H1 (cell line): Measurements from ENCODE around the gene TRIAP1. TPM values are rescaled to one million over a fixed set of nuclear protein-coding genes. Genes with fewer than 3 reads are reported as not detected.

ENCODE experiments used
- CTCF ChIA-PET: fragments of 300-600 bp; sonication (Branson Sonifier 250); formaldehyde crosslinking; loops from one replicate; lab custom pipeline; 2021; ENCODE audit not compliant: partially characterized antibody; lab: Charles Lee
- POLR2A ChIA-PET: fragments of 300-600 bp; sonication (Branson Sonifier 250); formaldehyde crosslinking; loops from one replicate; lab custom pipeline; 2021; ENCODE audit warnings: inconsistent platforms; ENCODE audit not compliant: partially characterized antibody; lab: Charles Lee
- DNase-seq, 2 experiments: peaks; one replicate each; pipeline versions ENCODE4 v3.0.0 to v3.0.0-alpha.2; 2010 to 2022; ENCODE audit warnings: low spot score in 2 of 2, low read depth in 1 of 2, mixed read lengths in 1 of 2
- FAIRE-seq: peaks from 2 replicates; lab custom pipeline; 2011; peaks lifted over from hg19 to GRCh38; lab: Jason Lieb, UNC
- H2AFZ ChIP-seq: 2 replicates; pipeline ENCODE4 v1.8.1; 2012; ENCODE audit warnings: low read length, inconsistent platforms
- H2AK5ac ChIP-seq: 2 replicates; pipeline ENCODE4 v1.6.1; 2013; ENCODE audit warnings: low read depth, low read length
- H2BK120ac ChIP-seq: replicated peaks from 2 replicates; pipeline ENCODE3; 2013; ENCODE audit warnings: low read depth, low read length, inconsistent platforms
- H2BK12ac ChIP-seq: 2 replicates; pipeline ENCODE4 v1.6.1; 2013; ENCODE audit warnings: low read depth, low read length
- H2BK15ac ChIP-seq: 2 replicates; pipeline ENCODE4 v1.6.1; 2013; ENCODE audit warnings: low read length
- H2BK20ac ChIP-seq: 2 replicates; pipeline ENCODE4 v1.6.1; 2013; ENCODE audit warnings: low read length
- H2BK5ac ChIP-seq: 2 replicates; pipeline ENCODE4 v1.6.1; 2013; ENCODE audit warnings: low read depth, low read length
- H3K14ac ChIP-seq: 2 replicates; pipeline ENCODE4 v1.6.1; 2013; ENCODE audit warnings: inconsistent platforms; ENCODE audit not compliant: insufficient read length
- H3K18ac ChIP-seq: 2 replicates; pipeline ENCODE4 v1.6.1; 2013; ENCODE audit warnings: low read length; ENCODE audit errors: extremely low read depth
- H3K23ac ChIP-seq: 2 replicates; pipeline ENCODE4 v1.6.1; 2013; ENCODE audit warnings: inconsistent platforms; ENCODE audit not compliant: insufficient read length
- H3K23me2 ChIP-seq: 2 replicates; pipeline ENCODE4 v1.6.1; 2013; ENCODE audit warnings: low read depth, low read length
- H3K27ac ChIP-seq: 2 replicates; pipeline ENCODE4 v1.6.1; 2011; ENCODE audit warnings: low read depth, low read length, inconsistent platforms
- H3K27me3 ChIP-seq, 4 experiments: replicated peaks in 1 of 4; 1 replicate in 1 of 4; 2 replicates in 3 of 4; pipeline versions ENCODE4 v1.6.1 to v1.8.1; 2011 to 2013; ENCODE audit warnings: low read length in 3 of 4, mild to moderate bottlenecking in 3 of 4, inconsistent platforms in 2 of 4, mixed read lengths in 2 of 4, moderate library complexity in 1 of 4; ENCODE audit not compliant: control insufficient read depth in 3 of 4, insufficient read depth in 3 of 4; ENCODE audit errors: extremely low read depth in 1 of 4
- H3K36me3 ChIP-seq, 4 experiments: 2 replicates each; pipeline versions ENCODE4 v1.6.1 to v1.8.1; 2011 to 2013; ENCODE audit warnings: mild to moderate bottlenecking in 4 of 4, low read length in 3 of 4, moderate library complexity in 2 of 4, control low read depth in 1 of 4, inconsistent platforms in 1 of 4; ENCODE audit not compliant: insufficient read depth in 4 of 4, control insufficient read depth in 2 of 4
- H3K4ac ChIP-seq: replicated peaks from 2 replicates; pipeline ENCODE3; 2013; ENCODE audit warnings: low read length, low read depth, mixed read lengths, inconsistent platforms; ENCODE audit not compliant: insufficient read length
- H3K4me1 ChIP-seq, 4 experiments: replicated peaks in 1 of 4; 1 replicate in 1 of 4; 2 replicates in 3 of 4; pipeline versions ENCODE4 v1.6.1 to v1.8.1; 2011 to 2013; ENCODE audit warnings: low read length in 3 of 4, inconsistent platforms in 2 of 4, mixed read lengths in 1 of 4; ENCODE audit not compliant: insufficient read depth in 4 of 4, control insufficient read depth in 3 of 4
- H3K4me2 ChIP-seq, 2 experiments: 2 replicates each; pipeline versions ENCODE4 v1.6.1 to v1.8.1; 2011 to 2013; ENCODE audit warnings: low read depth in 2 of 2, low read length in 2 of 2, control low read depth in 1 of 2, inconsistent platforms in 1 of 2, mild to moderate bottlenecking in 1 of 2; ENCODE audit not compliant: insufficient read depth in 1 of 2
- H3K4me3 ChIP-seq, 4 experiments: fragments of 200-600, 300-600 bp in 1 of 4; sonication (generic), shearing (Covaris generic), sonication (Bioruptor Twin) in 1 of 4; 2 replicates each; pipeline versions ENCODE4 v1.5.1 to v1.8.1; 2011 to 2016; ENCODE audit warnings: low read length in 4 of 4, low read depth in 3 of 4, control low read depth in 2 of 4, inconsistent platforms in 2 of 4, mild to moderate bottlenecking in 2 of 4, mixed read lengths in 1 of 4, moderate library complexity in 1 of 4; ENCODE audit not compliant: insufficient read depth in 2 of 4; ENCODE audit errors: extremely low read depth in 1 of 4
- H3K56ac ChIP-seq: replicated peaks from 2 replicates; pipeline ENCODE3; 2013; ENCODE audit warnings: low read depth, mild to moderate bottlenecking, mixed read lengths, low read length, inconsistent platforms; ENCODE audit not compliant: insufficient read length
- H3K79me1 ChIP-seq: 2 replicates; pipeline ENCODE4 v1.6.1; 2013; ENCODE audit warnings: low read depth, low read length, control low read depth
- H3K79me2 ChIP-seq, 2 experiments: 2 replicates each; pipeline versions ENCODE4 v1.6.1 to v1.8.1; 2012 to 2013; ENCODE audit warnings: low read length in 2 of 2, mild to moderate bottlenecking in 2 of 2, inconsistent platforms in 1 of 2; ENCODE audit not compliant: insufficient read depth in 2 of 2, control insufficient read depth in 1 of 2
- H3K9ac ChIP-seq, 4 experiments: replicated peaks in 1 of 4; 1 replicate in 1 of 4; 2 replicates in 3 of 4; pipeline versions ENCODE4 v1.6.1 to v1.8.1; 2011 to 2013; ENCODE audit warnings: low read depth in 3 of 4, low read length in 3 of 4, control low read depth in 2 of 4, mild to moderate bottlenecking in 2 of 4, moderate library complexity in 2 of 4, inconsistent platforms in 1 of 4; ENCODE audit errors: extremely low read depth in 1 of 4
- H3K9me3 ChIP-seq, 2 experiments: 2 replicates each; pipeline versions ENCODE4 v1.6.1 to v1.8.1; 2012 to 2013; ENCODE audit warnings: mild to moderate bottlenecking in 2 of 2, moderate library complexity in 2 of 2, control low read depth in 1 of 2, inconsistent platforms in 1 of 2, low read depth in 1 of 2, low read length in 1 of 2, mixed read lengths in 1 of 2; ENCODE audit not compliant: insufficient read depth in 2 of 2
- H4K20me1 ChIP-seq, 2 experiments: replicated peaks in 1 of 2; 2 replicates each; pipeline versions ENCODE3 to v1.8.1; 2011 to 2013; ENCODE audit warnings: inconsistent platforms in 2 of 2, low read length in 2 of 2, mild to moderate bottlenecking in 1 of 2; ENCODE audit not compliant: insufficient read depth in 2 of 2, control insufficient read depth in 1 of 2
- H4K5ac ChIP-seq: 2 replicates; pipeline ENCODE4 v1.6.1; 2013; ENCODE audit warnings: low read length, low read depth, mixed read lengths, inconsistent platforms; ENCODE audit not compliant: insufficient read length
- H4K8ac ChIP-seq: 2 replicates; pipeline ENCODE4 v1.8.0; 2013; ENCODE audit warnings: mild to moderate bottlenecking, moderate library complexity, low read length, inconsistent platforms; ENCODE audit not compliant: insufficient read depth; ENCODE audit errors: extremely low read depth
- H4K91ac ChIP-seq: replicated peaks from 2 replicates; pipeline ENCODE3; 2013; ENCODE audit warnings: low read length, mixed read lengths, inconsistent platforms; ENCODE audit not compliant: insufficient read length
- CBX5 ChIP-seq: fragments of 300-800, 300-1000 bp; sonication (generic); IDR thresholded peaks from 2 replicates; pipeline ENCODE4 v1.7.1; 2016; ENCODE audit warnings: antibody characterized with exemption, low read length, low read depth
- CREB1 ChIP-seq: IDR thresholded peaks from 2 replicates; pipeline ENCODE4 v1.6.1; 2012; ENCODE audit warnings: inconsistent platforms
- HDAC6 ChIP-seq: IDR thresholded peaks from one replicate; pipeline ENCODE4 v1.7.1; 2012; ENCODE audit warnings: low read depth, mild to moderate bottlenecking, inconsistent platforms, low read length, moderate library complexity
- NANOG ChIP-seq: IDR thresholded peaks from 2 replicates; pipeline ENCODE4 v1.6.1; 2011; ENCODE audit warnings: low read length, low read depth, mild to moderate bottlenecking, inconsistent platforms; ENCODE audit not compliant: insufficient read depth, poor library complexity, severe bottlenecking
- SAP30 ChIP-seq: fragments of 300-600 bp; sonication (generic); IDR thresholded peaks from 2 replicates; pipeline ENCODE4 v1.7.1; 2012; ENCODE audit warnings: low read length, moderate library complexity, mild to moderate bottlenecking, inconsistent platforms; ENCODE audit not compliant: insufficient read depth, insufficient replicate concordance
- SP2 ChIP-seq: IDR thresholded peaks from 2 replicates; pipeline ENCODE4 v1.6.1; 2012; ENCODE audit warnings: mild to moderate bottlenecking, low read length, inconsistent platforms
- SUZ12 ChIP-seq: fragments of 200-600 bp; sonication (generic); IDR thresholded peaks from 2 replicates; pipeline ENCODE4 v1.6.1; 2012; ENCODE audit warnings: mild to moderate bottlenecking, inconsistent platforms, low read length, moderate library complexity, mixed read lengths
- WGBS, 2 experiments: shearing (Covaris generic) in 1 of 2; methylation state at CpG; one replicate each; pipeline versions ENCODE4 v1.1.6 to v1.1.7; 2013 to 2015; ENCODE audit warnings: low lambda C conversion rate in 2 of 2, mixed read lengths in 2 of 2, inconsistent platforms in 1 of 2, low coverage in 1 of 2, missing lambda C conversion rate in 1 of 2; ENCODE audit not compliant: insufficient replicate concordance in 2 of 2, insufficient coverage in 1 of 2, insufficient read length in 1 of 2; ENCODE audit errors: extremely low coverage in 1 of 2, missing lambda C conversion rate in 1 of 2; 5-methylcytosine and 5-hydroxymethylcytosine counted together
- polyA plus RNA-seq, 7 experiments: library from polyadenylated mRNA; depleted of rRNA in 3 of 7; stranded (reverse) in 5 of 7; unstranded in 2 of 7; fragments of >200 nt in 5 of 7; fragments of 200-250 nt in 2 of 7; gene quantifications; 1 replicate in 5 of 7; 2 replicates in 1 of 7; 4 replicates in 1 of 7; pipeline versions ENCODE4 v1.2.1 to v1.2.3, GENCODE V29; 2011 to 2013; ENCODE audit warnings: missing spikeins in 2 of 7, mixed read lengths in 2 of 7
- total RNA-seq: library from RNA; stranded (reverse); fragmentation: NEBNext Ultra II Directional; extraction: Animal tissue kit (Norgen Biotek cat#: 25700); gene quantifications from 2 replicates; pipeline ENCODE4 v1.2.1, GENCODE V29; 2021
- TF ChIP-seq, protein P1 (sequence below): IDR thresholded peaks from 2 replicates; pipeline ENCODE4 v1.6.1; 2012; ENCODE audit warnings: inconsistent platforms
- TF ChIP-seq, protein P2 (sequence below): IDR thresholded peaks from 2 replicates; pipeline ENCODE4 v1.6.1; 2012; ENCODE audit warnings: inconsistent platforms

TRIAP1 gene
- total and polyA plus RNA-seq, 2 of the 8 experiments (the other 6 are each of a cell fraction or from before 2014, with no cell fraction given): 42.0 to 63.4 TPM

DNA sequence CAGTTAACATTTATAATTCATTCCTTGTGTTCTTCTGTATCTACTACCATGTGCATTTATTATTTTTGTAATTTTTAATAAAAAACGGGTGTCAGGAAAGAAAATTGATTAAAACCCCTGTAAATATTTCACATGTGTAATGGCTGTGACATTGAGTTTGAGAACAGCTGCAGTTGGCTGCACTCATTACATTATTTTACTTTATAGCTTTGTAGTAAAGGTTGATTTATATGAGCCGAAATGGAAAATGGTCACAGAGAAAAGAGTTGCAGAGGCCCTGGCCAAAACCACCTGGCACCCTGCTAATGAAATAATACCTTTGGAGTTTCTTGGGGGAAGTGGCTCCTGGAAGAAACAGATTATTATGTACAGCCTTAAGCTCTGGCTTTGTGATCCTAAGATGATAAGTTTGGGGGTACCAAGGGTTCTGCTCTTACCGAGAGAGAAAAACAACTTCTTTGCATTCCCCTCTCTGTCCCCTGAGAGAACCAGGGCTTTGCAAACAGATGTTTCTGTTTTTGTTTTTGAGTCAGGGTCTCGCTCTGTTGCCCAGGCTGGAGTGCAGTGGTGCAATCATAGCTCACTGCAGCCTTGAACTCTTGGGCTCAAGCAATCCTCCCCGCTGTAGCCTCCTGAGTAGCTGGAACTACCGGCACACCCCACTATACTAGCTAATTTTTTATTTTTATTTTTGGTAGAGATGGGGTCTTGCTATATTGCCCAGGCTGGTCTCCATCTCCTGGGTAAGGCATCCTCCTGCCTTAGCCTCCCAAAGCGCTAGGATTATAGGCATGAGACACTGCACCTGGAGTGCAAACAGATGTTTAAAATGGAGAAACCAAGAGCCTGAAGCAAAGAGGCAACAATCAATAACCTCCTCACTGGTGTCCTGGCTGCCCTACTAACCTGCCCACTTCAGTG, 40.0 kb upstream of the TRIAP1 start:
- Histone ChIP-seq H4K91ac (no peak overlapping the region), H3K4me1 (no peaks in the 10 kb centered on the region), H2AK5ac (no peak overlapping the region), H3K9me3 (no peaks in the 10 kb centered on the region; a peak in 1 of 4 replicates), H3K9ac (no peak overlapping the region), H2BK12ac (no peak overlapping the region), H3K27ac (no peak overlapping the region), H3K79me1 (peaks cover 2% of the 10 kb centered on the region; the same call in 1 of the 2 replicates), H2BK15ac (no peak overlapping the region), H3K27me3 (no peaks in the 10 kb centered on the region; a peak in 1 of 7 replicates), H4K8ac (no peak overlapping the region), H3K56ac (no peak overlapping the region), H3K36me3 (peaks cover 0 to 2% (median 0%) of the 10 kb centered on the region in 4 experiments; a peak in 2 of 8 replicates), H3K14ac (no peak overlapping the region), H3K4ac (no peak overlapping the region), H3K18ac (no peak overlapping the region), H3K79me2 (no peaks in the 10 kb centered on the region), H3K23me2 (no peaks in the 10 kb centered on the region), H2BK5ac (no peak overlapping the region), H3K4me3 (no peak overlapping the region), H4K20me1 (no peaks in the 10 kb centered on the region), H2BK120ac (no peak overlapping the region), H2AFZ (no peak overlapping the region), H3K4me2 (no peak overlapping the region), H3K23ac (no peak overlapping the region), H4K5ac (no peak overlapping the region), H2BK20ac (no peak overlapping the region)
- CTCF ChIA-PET: interaction anchor here (0.6 to 1.4 kb wide), 6 partner anchors 8 to 129 kb away, joined by 3 to 5 read pairs (median 3); partner anchors contain the start of gene SRSF9
- POLR2A ChIA-PET: interaction anchor here (1.9 kb wide), 1 partner anchor 17 kb away, joined by 5 read pairs; no protein-coding TSS in a partner anchor
- DNase-seq: no peak
- no peak for TF ChIP-seq CBX5
- TF ChIP-seq NANOG: no peak
- TF ChIP-seq, protein P1, sequence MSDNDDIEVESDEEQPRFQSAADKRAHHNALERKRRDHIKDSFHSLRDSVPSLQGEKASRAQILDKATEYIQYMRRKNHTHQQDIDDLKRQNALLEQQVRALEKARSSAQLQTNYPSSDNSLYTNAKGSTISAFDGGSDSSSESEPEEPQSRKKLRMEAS: no peak
- no peak for TF ChIP-seq SAP30
- TF ChIP-seq, protein P2, sequence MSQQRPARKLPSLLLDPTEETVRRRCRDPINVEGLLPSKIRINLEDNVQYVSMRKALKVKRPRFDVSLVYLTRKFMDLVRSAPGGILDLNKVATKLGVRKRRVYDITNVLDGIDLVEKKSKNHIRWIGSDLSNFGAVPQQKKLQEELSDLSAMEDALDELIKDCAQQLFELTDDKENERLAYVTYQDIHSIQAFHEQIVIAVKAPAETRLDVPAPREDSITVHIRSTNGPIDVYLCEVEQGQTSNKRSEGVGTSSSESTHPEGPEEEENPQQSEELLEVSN: no peak
- no peak for TF ChIP-seq SUZ12
- TF ChIP-seq CREB1: no peak
- TF ChIP-seq HDAC6: no peak
- no peak for TF ChIP-seq SP2
- no peak for FAIRE-seq
- WGBS, 2 experiments: 89% methylated on average over 7 of the region's 7 CpGs; no CpG with 5 or more reads in 1 of the 2 experiments
